Nephron (organoid): ENCODE measurements around the gene BLOC1S6.

Source experiments
- H3K27ac Mint-ChIP-seq, 3 experiments: 2 replicates each; pipeline ENCODE4 v1.8.0; 2020; ENCODE audit warnings: mixed read lengths in 3 of 3, mild to moderate bottlenecking in 2 of 3, moderate library complexity in 1 of 3
- H3K27me3 Mint-ChIP-seq: 2 replicates; pipeline ENCODE4 v1.8.0; 2021; ENCODE audit warnings: low read depth, mild to moderate bottlenecking, moderate library complexity, mixed read lengths
- H3K36me3 Mint-ChIP-seq: 2 replicates; pipeline ENCODE4 v1.8.0; 2020; ENCODE audit warnings: low read depth, mixed read lengths
- H3K4me1 Mint-ChIP-seq: 2 replicates; pipeline ENCODE4 v1.8.0; 2020; ENCODE audit warnings: mixed read lengths
- H3K4me3 Mint-ChIP-seq, 3 experiments: 2 replicates each; pipeline ENCODE4 v1.8.0; 2020; ENCODE audit warnings: mild to moderate bottlenecking in 3 of 3, mixed read lengths in 3 of 3, moderate library complexity in 2 of 3
- H3K9me3 Mint-ChIP-seq: 2 replicates; pipeline ENCODE4 v1.8.0; 2020; ENCODE audit warnings: mixed read lengths
- CTCF ChIP-seq, 3 experiments: fragments of 200-600 bp; sonication (generic); IDR thresholded peaks; one replicate each; pipeline ENCODE4 v1.5.0; 2021; ENCODE audit warnings: antibody characterized with exemption in 3 of 3; ENCODE audit not compliant: unreplicated experiment in 3 of 3

Gene BLOC1S6

DNA sequence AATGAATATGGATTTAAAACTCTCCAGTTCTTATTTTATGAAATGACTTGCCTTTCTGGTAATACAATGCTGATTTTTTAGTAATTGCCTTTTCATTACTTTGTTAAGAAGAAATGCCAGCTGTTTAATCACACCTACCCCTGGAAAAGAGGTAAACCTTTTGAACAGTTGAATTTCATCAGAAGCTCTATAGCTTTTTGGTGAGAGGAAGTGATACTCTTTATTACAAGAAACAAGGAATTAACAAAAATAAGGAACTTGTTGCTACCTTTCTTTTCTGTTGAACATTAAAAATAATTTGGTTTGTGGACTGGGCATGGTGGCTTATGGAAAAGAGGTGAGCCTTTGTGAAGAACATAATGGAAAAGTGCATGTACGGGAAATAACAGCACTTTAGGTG, 19.7 kb downstream of the BLOC1S6 start:
- Mint-ChIP-seq H3K4me1 (no peaks in the 10 kb centered on the region), H3K27ac (no peak overlapping the region), H3K4me3 (no peak overlapping the region), H3K9me3 (no peaks in the 10 kb centered on the region), H3K27me3 (no peaks in the 10 kb centered on the region), H3K36me3 (peaks cover 25% of the 10 kb centered on the region)
- TF ChIP-seq CTCF (IDR thresholded peaks at IDR 0.05; ENCODE audit: unreplicated experiment in 3 of 3) = no peak

- no peaks in the 10 kb centered on the region for H3K9me3 Mint-ChIP-seq
- no peak overlapping the region for H3K4me3 Mint-ChIP-seq
- peaks cover 14% of the 10 kb centered on the region for H3K36me3 Mint-ChIP-seq
- peak overlapping the region in 1 of 3 experiments; percentile 48 for H3K27ac Mint-ChIP-seq
- TF ChIP-seq CTCF (IDR thresholded peaks at IDR 0.05; ENCODE audit: unreplicated experiment in 3 of 3) = peak; percentile 29 to 56 (median 35)
- H3K4me1 Mint-ChIP-seq = no peaks in the 10 kb centered on the region
- H3K27me3 Mint-ChIP-seq = no peaks in the 10 kb centered on the region
These were observed 24.1 kb downstream of the BLOC1S6 start for GRCh38 chr15:45611305-45611704.

DNA sequence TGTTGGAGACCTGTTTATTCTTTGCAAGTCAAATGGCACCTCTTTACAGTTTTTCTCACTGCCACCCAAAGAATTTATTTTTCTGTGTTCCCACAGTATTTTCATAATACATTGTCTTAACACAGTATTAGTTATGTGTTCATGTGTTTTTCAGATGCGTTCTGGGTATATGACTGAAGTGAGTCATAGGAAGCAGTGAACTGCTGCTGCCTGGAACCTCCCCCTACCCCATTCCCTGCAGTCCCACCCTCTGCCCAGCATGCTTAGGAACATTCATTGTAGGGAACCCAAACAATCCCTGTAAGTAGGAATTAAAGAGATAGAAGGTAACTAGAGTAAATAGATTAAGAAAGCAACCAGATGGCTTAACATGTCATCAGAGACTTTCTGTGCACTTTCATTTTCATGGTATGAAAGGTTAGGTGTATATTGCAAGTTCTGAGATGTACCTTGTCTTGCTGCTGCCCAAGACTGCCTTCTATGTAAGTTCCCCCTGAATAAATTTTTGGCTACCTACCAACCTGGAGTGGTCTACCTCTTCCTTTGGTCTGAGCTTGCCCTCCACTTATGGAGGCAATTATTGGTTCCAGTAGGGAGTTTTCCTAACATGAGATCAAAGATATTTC, 25.7 kb downstream of the BLOC1S6 start:
- Mint-ChIP-seq H3K4me3 (no peak overlapping the region), H3K4me1 (no peaks in the 10 kb centered on the region), H3K27ac (no peak overlapping the region), H3K9me3 (no peaks in the 10 kb centered on the region), H3K36me3 (peaks cover 7% of the 10 kb centered on the region), H3K27me3 (no peaks in the 10 kb centered on the region)
- TF ChIP-seq CTCF (IDR thresholded peaks at IDR 0.05; ENCODE audit: unreplicated experiment in 3 of 3) = no peak

- Mint-ChIP-seq H3K9me3 (no peaks in the 10 kb centered on the region), H3K4me3 (no peak overlapping the region), H3K4me1 (no peaks in the 10 kb centered on the region), H3K36me3 (no peaks in the 10 kb centered on the region), H3K27me3 (no peaks in the 10 kb centered on the region), H3K27ac (no peak overlapping the region)
- TF ChIP-seq CTCF (IDR thresholded peaks at IDR 0.05; ENCODE audit: unreplicated experiment in 3 of 3) = no peak
These were observed 29.7 kb downstream of the BLOC1S6 start for GRCh38 chr15:45616901-45617323.

- no peaks in the 10 kb centered on the region for H3K4me1 Mint-ChIP-seq
- H3K9me3 Mint-ChIP-seq = peaks cover 9% of the 10 kb centered on the region
- no peak overlapping the region for H3K4me3 Mint-ChIP-seq
- H3K27me3 Mint-ChIP-seq = peaks cover 5% of the 10 kb centered on the region
- no peak for TF ChIP-seq CTCF (IDR thresholded peaks at IDR 0.05; ENCODE audit: unreplicated experiment in 3 of 3)
- H3K27ac Mint-ChIP-seq = no peak overlapping the region
- H3K36me3 Mint-ChIP-seq = no peaks in the 10 kb centered on the region
These were observed 31.6 kb downstream of the BLOC1S6 start for GRCh38 chr15:45618813-45619212.

DNA sequence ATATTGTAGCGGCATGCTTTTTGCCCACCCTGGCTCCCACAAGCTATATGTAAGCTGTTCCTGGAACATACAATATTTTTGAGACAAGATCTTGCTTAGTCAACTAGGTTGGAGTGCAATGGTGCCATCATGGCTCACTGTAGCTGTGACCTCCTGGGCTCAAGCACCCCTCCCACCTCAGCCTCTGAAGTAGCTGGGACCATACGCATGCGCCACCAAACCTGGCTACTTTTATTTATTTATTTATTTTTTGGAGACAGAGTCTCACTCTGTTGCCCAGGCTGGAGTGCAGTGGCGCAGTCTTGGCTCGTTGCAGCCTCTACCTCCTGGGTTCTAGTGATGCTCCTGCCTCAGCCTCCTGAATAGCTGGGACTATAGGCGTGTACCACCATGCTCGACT, 41.0 kb downstream of the BLOC1S6 start:
- H3K27ac Mint-ChIP-seq = no peak overlapping the region
- H3K9me3 Mint-ChIP-seq = peaks cover 34% of the 10 kb centered on the region
- no peaks in the 10 kb centered on the region for H3K27me3 Mint-ChIP-seq
- no peak for TF ChIP-seq CTCF (IDR thresholded peaks at IDR 0.05; ENCODE audit: unreplicated experiment in 3 of 3)
- no peaks in the 10 kb centered on the region for H3K4me1 Mint-ChIP-seq
- peaks cover 8% of the 10 kb centered on the region for H3K36me3 Mint-ChIP-seq
- no peak overlapping the region for H3K4me3 Mint-ChIP-seq
